Measurements from ENCODE around the gene PGBD5. TPM values are rescaled to one million over a fixed set of nuclear protein-coding genes. Genes with fewer than 3 reads are reported as not detected.
A peak's percentile ranks its signal among the peaks of the same experiment; 100 is the strongest.

Gene PGBD5
- total RNA-seq, 1 donor from 2014 or later, result 14.7 TPM

DNA sequence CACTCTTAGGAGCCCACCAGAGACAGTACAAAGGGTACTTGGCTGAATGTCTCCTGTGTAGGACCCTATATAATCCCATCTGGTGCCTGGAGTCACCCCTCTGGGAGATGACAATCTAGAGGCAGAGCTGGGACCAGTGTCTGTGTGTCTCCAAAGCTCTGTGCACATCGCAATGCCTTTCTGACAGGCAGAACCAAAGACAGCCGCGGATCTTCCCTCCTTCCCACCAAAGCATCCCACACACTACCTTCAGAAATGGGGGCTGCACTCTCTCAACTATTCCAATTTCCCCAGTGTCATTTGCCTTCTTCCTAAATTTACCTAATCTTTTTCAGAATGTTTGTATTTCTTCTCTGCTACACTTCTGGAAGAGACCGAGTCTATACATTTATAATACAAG, 12.0 kb downstream of the PGBD5 start:
- Histone ChIP-seq H3K79me2 (ENCODE audit: insufficient read depth, low read length) (no peaks in the 10 kb centered on the region), H3K9ac (ENCODE audit: low read length) (no peak overlapping the region), H3K4me2 (ENCODE audit: low read length) (no peak overlapping the region), H3K36me3 (ENCODE audit: insufficient read depth, low read length) (no peaks in the 10 kb centered on the region), H3K9me3 (ENCODE audit: insufficient read depth, low read depth, low read length) (no peaks in the 10 kb centered on the region), H2AFZ (ENCODE audit: low read depth, low read length) (no peak overlapping the region), H3K4me1 (ENCODE audit: insufficient read depth, low read length) (no peaks in the 10 kb centered on the region), H3K27me3 (ENCODE audit: insufficient read depth, low read length) (peaks cover 3% of the 10 kb centered on the region), H3K27ac (ENCODE audit: low read depth, low read length) (no peak overlapping the region), H3K4me3 (ENCODE audit: insufficient read depth, low read depth, low read length) (no peak overlapping the region), H4K20me1 (ENCODE audit: insufficient read depth, low read length) (no peaks in the 10 kb centered on the region)
- H3K36me3 Mint-ChIP-seq (ENCODE audit: low read depth, unreplicated experiment), result peaks cover 12% of the 10 kb centered on the region
- no peak for TF ChIP-seq EZH2 (IDR thresholded peaks at IDR 0.05; ENCODE audit: insufficient read depth, low read length)
- TF ChIP-seq, protein P1, sequence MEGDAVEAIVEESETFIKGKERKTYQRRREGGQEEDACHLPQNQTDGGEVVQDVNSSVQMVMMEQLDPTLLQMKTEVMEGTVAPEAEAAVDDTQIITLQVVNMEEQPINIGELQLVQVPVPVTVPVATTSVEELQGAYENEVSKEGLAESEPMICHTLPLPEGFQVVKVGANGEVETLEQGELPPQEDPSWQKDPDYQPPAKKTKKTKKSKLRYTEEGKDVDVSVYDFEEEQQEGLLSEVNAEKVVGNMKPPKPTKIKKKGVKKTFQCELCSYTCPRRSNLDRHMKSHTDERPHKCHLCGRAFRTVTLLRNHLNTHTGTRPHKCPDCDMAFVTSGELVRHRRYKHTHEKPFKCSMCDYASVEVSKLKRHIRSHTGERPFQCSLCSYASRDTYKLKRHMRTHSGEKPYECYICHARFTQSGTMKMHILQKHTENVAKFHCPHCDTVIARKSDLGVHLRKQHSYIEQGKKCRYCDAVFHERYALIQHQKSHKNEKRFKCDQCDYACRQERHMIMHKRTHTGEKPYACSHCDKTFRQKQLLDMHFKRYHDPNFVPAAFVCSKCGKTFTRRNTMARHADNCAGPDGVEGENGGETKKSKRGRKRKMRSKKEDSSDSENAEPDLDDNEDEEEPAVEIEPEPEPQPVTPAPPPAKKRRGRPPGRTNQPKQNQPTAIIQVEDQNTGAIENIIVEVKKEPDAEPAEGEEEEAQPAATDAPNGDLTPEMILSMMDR (IDR thresholded peaks at IDR 0.05; ENCODE audit: insufficient read depth, low read depth, low read length), result no peak
- DNase-seq (ENCODE audit: low read depth) (no peak), FAIRE-seq (no peak)
- no peak overlapping the region for H3K4me3 Mint-ChIP-seq (ENCODE audit: unreplicated experiment)
- no peaks in the 10 kb centered on the region for H3K27me3 Mint-ChIP-seq (ENCODE audit: low read depth, unreplicated experiment)
- H3K4me1 Mint-ChIP-seq (ENCODE audit: low read depth, unreplicated experiment), result no peaks in the 10 kb centered on the region
- H3K27ac Mint-ChIP-seq (ENCODE audit: unreplicated experiment), result peak overlapping the region; percentile 15
- H3K9me3 Mint-ChIP-seq (ENCODE audit: unreplicated experiment), result no peaks in the 10 kb centered on the region

DNA sequence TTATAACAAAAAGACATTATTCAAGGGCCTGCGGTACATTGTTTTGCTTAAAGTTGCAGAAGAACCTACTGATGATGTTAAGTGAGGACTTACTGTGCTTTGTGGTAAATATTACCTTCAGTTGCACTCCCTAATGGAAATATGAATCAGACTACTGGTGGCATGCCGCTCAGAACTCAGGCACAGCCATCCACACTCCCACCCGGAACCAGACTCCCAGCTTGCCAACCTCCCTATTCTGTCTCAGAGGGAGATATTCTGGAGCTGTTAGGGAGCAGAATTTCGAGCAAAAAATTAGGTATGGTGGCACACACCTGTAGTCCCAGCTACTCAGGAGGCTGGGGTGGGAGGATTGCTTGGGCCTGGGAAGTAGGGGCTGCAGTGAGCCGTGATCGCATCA, 13.1 kb downstream of the PGBD5 start:
- Histone ChIP-seq H3K9me3 (ENCODE audit: insufficient read depth, low read depth, low read length) (no peaks in the 10 kb centered on the region), H3K9ac (ENCODE audit: low read length) (no peak overlapping the region), H3K79me2 (ENCODE audit: insufficient read depth, low read length) (no peaks in the 10 kb centered on the region), H4K20me1 (ENCODE audit: insufficient read depth, low read length) (no peaks in the 10 kb centered on the region), H3K27me3 (ENCODE audit: insufficient read depth, low read length) (peaks cover 3% of the 10 kb centered on the region), H2AFZ (ENCODE audit: low read depth, low read length) (no peak overlapping the region), H3K4me2 (ENCODE audit: low read length) (no peak overlapping the region), H3K4me1 (ENCODE audit: insufficient read depth, low read length) (no peaks in the 10 kb centered on the region), H3K36me3 (ENCODE audit: insufficient read depth, low read length) (no peaks in the 10 kb centered on the region), H3K27ac (ENCODE audit: low read depth, low read length) (no peak overlapping the region), H3K4me3 (ENCODE audit: insufficient read depth, low read depth, low read length) (no peak overlapping the region)
- H3K4me1 Mint-ChIP-seq (ENCODE audit: low read depth, unreplicated experiment), result no peaks in the 10 kb centered on the region
- DNase-seq (ENCODE audit: low read depth), result no peak
- TF ChIP-seq, protein P1 (IDR thresholded peaks at IDR 0.05; ENCODE audit: insufficient read depth, low read depth, low read length), result no peak
- no peak for TF ChIP-seq EZH2 (IDR thresholded peaks at IDR 0.05; ENCODE audit: insufficient read depth, low read length)
- H3K27ac Mint-ChIP-seq (ENCODE audit: unreplicated experiment), result no peak overlapping the region
- no peaks in the 10 kb centered on the region for H3K9me3 Mint-ChIP-seq (ENCODE audit: unreplicated experiment)
- no peaks in the 10 kb centered on the region for H3K27me3 Mint-ChIP-seq (ENCODE audit: low read depth, unreplicated experiment)
- peaks cover 12% of the 10 kb centered on the region for H3K36me3 Mint-ChIP-seq (ENCODE audit: low read depth, unreplicated experiment)
- H3K4me3 Mint-ChIP-seq (ENCODE audit: unreplicated experiment), result no peak overlapping the region
- no peak for FAIRE-seq

DNA sequence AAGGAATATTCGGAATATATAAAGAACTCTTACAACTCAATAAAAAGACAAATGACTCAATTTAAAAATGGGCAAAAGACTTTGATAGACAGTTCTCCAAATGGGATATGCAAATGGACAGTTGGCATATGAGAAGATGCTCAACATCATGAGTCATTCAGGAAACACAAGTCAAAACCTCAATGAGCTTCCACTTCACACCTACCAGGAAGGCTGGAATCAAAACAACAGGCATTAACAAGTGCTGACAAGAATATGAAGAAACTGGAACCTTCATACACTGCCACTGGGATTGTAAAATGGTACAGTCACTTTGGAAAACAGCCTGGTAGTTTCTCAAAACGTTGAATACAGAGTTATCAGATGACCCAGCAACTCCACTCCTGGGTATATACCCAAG, 17.2 kb downstream of the PGBD5 start:
- no peak for DNase-seq (ENCODE audit: low read depth)
- no peak for TF ChIP-seq EZH2 (IDR thresholded peaks at IDR 0.05; ENCODE audit: insufficient read depth, low read length)
- TF ChIP-seq, protein P1 (IDR thresholded peaks at IDR 0.05; ENCODE audit: insufficient read depth, low read depth, low read length), result no peak
- Mint-ChIP-seq H3K9me3 (ENCODE audit: unreplicated experiment) (no peaks in the 10 kb centered on the region), H3K4me3 (ENCODE audit: unreplicated experiment) (no peak overlapping the region), H3K36me3 (ENCODE audit: low read depth, unreplicated experiment) (peaks cover 3% of the 10 kb centered on the region), H3K4me1 (ENCODE audit: low read depth, unreplicated experiment) (no peaks in the 10 kb centered on the region), H3K27me3 (ENCODE audit: low read depth, unreplicated experiment) (no peaks in the 10 kb centered on the region), H3K27ac (ENCODE audit: unreplicated experiment) (no peak overlapping the region)
- Histone ChIP-seq H3K9ac (ENCODE audit: low read length) (no peak overlapping the region), H3K4me1 (ENCODE audit: insufficient read depth, low read length) (no peaks in the 10 kb centered on the region), H3K36me3 (ENCODE audit: insufficient read depth, low read length) (no peaks in the 10 kb centered on the region), H3K4me3 (ENCODE audit: insufficient read depth, low read depth, low read length) (no peak overlapping the region), H3K27me3 (ENCODE audit: insufficient read depth, low read length) (no peaks in the 10 kb centered on the region), H2AFZ (ENCODE audit: low read depth, low read length) (no peak overlapping the region), H3K27ac (ENCODE audit: low read depth, low read length) (no peak overlapping the region), H3K79me2 (ENCODE audit: insufficient read depth, low read length) (no peaks in the 10 kb centered on the region), H3K4me2 (ENCODE audit: low read length) (no peak overlapping the region), H3K9me3 (ENCODE audit: insufficient read depth, low read depth, low read length) (no peaks in the 10 kb centered on the region), H4K20me1 (ENCODE audit: insufficient read depth, low read length) (no peaks in the 10 kb centered on the region)
- FAIRE-seq, result no peak

All from astrocyte (in vitro differentiated cells and primary cell).